Activated CD8-positive, alpha-beta memory T cell treated with anti-CD3 and anti-CD28 coated beads for 48 hours (primary cell): Measurements from ENCODE around the gene CYP21A2.
"Not testable (repeated sequence)": the region's sequence is repeated elsewhere in the genome, so short reads cannot be mapped to it uniquely, and the experiment has no call there.

Experiments used
- DNase-seq, 3 experiments: peaks; one replicate each; pipeline ENCODE4 v3.0.0-alpha.2; 2020; ENCODE audit warnings: low read depth in 2 of 3, low spot score in 2 of 3

Gene CYP21A2

GRCh38 chr6:32029553-32029952, 8.7 kb upstream of the CYP21A2 start:
- not testable (repeated sequence) for DNase-seq

GRCh38 chr6:32035283-32036013, 2.8 kb upstream of the CYP21A2 start:
- not testable (repeated sequence) for DNase-seq

- DNase-seq = not testable (repeated sequence)
Measured at GRCh38 chr6:32037136-32037535, 1.1 kb upstream of the CYP21A2 start.

GRCh38 chr6:32038878-32039277, 663 bp downstream of the CYP21A2 start:
- DNase-seq = not testable (repeated sequence)

GRCh38 chr6:32039321-32040274, 1.4 kb downstream of the CYP21A2 start:
- not testable (repeated sequence) for DNase-seq

- not testable (repeated sequence) for DNase-seq
Measured at GRCh38 chr6:32040299-32041049, 2.3 kb downstream of the CYP21A2 start.

- DNase-seq = not testable (repeated sequence)
Measured at GRCh38 chr6:32041050-32041321, 2.8 kb downstream of the CYP21A2 start.

DNA sequence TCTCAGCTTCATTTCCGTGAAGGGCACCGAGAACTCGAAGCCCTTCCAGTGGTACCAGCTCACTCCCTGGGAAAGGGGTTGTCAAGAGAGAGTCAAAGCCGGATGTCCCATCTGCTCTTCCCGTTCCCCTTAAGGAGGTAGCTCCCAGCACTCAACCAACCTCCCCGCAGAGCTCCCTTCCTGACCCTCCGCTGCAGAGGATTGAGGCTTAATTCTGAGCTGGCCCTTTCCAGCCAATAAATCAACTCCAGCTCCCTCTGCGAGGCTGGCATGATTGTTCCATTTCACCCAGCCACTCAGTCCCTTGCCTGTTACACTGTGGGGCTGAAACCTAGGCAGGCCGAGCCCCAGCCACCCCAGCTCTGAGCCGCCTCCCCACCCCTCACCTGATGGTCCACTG, 3.2 kb downstream of the CYP21A2 start:
- DNase-seq = not testable (repeated sequence)

GRCh38 chr6:32042276-32042675, 4.1 kb downstream of the CYP21A2 start:
- DNase-seq = not testable (repeated sequence)

- DNase-seq = not testable (repeated sequence)
Measured at GRCh38 chr6:32043589-32044380, 5.6 kb downstream of the CYP21A2 start.

DNA sequence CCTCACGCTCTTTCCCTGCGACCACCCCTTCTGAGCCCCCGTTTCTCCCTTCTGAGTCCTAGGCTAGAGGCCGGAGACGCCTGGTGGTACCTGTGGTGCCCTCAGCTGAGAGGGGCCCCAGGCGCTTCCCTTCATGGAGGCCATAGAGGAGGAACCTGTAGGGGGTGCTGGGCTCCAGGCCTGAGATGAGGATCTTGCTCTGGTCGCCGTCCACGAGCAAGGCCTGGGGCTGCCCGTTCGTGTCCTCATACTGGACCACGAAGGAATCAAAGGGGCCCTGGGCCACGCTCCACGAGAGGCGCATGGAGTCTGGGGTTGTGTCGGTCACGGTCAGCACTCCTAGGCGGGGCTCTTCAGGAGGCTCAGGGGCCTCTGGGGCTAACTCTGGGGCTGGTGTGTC, 6.7 kb downstream of the CYP21A2 start:
- DNase-seq = not testable (repeated sequence)

DNA sequence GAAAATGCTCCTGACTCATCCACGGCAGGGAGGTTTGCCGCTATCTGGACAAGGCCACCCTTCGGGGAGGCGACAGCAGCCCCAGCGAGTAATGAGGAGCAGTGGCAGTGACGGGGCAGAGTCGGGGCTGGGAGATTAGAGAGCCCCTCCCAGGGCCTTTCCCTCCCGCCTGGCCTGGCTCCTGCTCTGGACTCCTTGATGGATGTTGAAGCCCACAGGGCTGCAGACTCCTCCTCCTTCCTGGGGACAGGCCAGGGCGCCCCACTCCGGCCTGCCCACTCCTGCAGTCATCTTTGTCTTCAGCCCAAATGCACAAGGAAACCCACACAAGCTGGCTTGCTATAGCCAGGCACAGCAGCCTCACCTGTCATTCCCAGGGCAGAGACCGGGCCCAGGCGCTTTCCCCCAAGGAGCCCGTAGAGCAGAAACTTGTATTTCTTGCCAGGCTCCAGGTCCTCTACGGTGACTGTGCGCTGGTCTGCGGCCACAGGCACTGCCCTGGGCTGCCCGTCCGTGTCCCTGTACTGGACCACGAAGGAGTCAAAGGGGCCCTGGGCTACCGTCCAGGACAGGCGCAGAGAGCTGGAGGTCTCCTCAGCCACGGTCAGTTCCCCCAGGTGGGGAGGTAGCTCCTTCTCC, 7.7 kb downstream of the CYP21A2 start:
- no peak for DNase-seq

GRCh38 chr6:32046450-32047083, 8.4 kb downstream of the CYP21A2 start:
- no peak for DNase-seq

DNA sequence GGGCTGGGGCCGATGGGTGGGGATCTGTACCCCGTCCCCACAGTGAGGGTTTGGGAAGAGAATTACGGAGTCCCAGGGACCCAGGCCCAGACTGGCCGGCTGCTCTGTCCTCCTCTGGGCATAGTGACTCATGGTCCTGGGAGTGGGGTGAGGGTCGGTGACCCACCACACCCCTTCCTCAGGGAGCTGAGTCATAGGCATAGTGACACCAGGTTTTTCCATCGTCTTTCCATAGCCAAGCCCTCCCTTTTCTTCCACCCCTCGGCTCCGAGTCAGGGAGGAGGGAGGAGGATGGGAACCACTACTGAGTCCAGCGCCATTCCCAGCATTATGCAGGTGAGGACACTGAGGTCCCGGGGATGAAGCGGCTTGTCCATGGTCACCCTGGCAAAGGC, 8.9 kb downstream of the CYP21A2 start:
- no peak for DNase-seq

DNA sequence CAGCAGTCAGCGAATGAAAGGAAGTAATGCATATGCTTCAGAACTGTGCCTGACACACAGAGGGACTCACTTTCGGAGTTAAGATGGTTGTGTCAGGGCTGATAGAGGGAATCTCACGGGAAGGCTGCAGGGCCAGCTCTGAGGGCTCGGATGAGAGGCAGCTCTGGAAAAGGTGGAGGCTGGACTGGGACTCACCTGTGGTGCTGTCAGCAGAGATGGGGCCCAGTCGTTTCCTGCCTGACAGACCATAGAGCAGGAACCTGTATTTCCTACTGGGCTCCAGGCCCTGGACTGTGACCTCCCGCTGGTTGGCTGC, 9.3 kb downstream of the CYP21A2 start:
- no peak for DNase-seq

DNA sequence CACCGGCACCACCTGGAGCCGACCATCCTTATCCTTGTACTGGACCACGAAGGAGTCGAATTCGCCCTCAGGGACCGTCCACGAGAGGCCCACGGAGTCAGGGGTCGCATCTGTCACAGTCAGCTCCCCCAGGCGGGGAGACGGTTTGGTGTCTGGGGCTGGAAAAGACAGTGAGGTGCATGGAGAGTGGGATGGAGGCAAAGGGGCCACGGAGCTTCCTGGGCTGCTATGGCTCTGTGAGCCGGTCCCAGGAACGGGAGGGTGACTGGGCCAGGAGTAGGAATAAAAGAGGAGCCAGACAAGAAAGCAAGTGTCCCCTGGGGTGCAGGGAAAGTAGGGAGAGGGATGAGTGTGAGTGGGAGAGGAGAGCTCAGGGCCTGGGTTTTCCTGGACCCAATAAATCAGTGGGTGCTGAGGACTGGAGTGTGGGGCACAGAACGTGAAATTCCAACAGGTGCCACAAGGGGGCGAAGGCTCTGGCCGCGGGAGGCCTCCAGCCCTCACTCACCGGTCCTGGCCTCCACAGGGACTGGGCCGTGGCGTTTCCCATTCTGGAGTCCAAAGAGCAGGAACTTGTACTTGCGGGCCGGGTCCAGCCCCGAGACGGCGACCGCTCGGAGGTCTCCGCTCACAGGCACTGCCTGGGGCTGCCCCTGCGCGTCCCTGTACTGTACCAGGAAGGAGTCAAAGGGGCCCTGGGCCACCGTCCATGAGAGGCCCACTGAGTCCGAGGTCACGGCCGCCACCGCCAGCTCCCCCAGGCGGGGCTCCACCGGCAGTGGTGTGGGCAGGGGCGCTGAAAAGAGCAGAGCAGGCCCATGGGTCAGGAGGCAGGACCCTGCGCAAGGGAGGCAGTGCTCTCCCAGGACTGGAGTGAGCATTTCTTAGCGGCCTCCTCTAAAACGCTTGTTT, 9.9 kb downstream of the CYP21A2 start:
- DNase-seq = peak; percentile 11 to 71 (median 59)

GRCh38 chr6:32049149-32049548, 10.9 kb downstream of the CYP21A2 start:
- not testable (repeated sequence) for DNase-seq

GRCh38 chr6:32049736-32050135, 11.5 kb downstream of the CYP21A2 start:
- DNase-seq = not testable (repeated sequence)

DNA sequence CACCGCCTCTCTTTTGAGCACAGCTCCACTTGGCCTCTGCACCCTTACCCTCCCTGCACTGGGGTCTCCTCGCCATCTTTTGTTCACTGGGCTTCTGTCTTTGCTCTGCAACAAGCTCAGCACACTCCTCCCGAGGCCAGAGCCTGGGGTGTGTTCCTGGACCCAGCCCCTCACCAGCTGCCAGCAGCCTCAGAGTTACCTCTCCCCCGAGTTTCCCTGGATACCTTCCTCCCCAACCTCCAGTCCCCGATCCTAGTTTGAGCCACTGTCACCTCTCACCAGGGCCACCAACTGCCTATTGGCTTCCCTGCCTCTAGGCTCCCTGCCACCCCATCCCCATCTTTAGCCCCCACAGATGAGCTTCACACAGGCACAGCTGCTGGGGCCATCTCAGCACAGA, 12.3 kb downstream of the CYP21A2 start:
- no peak for DNase-seq
